RWPE1 (cell line): ENCODE results near the gene TSHZ2.

Source experiments
- CTCF ChIA-PET: fragments of 350-600 bp; sonication (Branson Sonifier 250); formaldehyde crosslinking; extraction: SDS; loops from one replicate; lab custom pipeline; 2021; lab: Yijun Ruan, JAX
- POLR2A ChIA-PET: fragments of 400-600 bp; formaldehyde crosslinking; extraction: SDS; loops from one replicate; lab custom pipeline; 2020; ENCODE audit warnings: antibody characterized with exemption; ENCODE audit not compliant: low non-redundant PET; lab: Yijun Ruan, JAX
- DNase-seq: peaks from one replicate; pipeline ENCODE4 v3.0.0; 2012; ENCODE audit warnings: low spot score
- H3K27ac ChIP-seq: fragments of 450-650 bp; 2 replicates; pipeline ENCODE4 v1.5.1; 2017
- CTCF ChIP-seq: fragments of 450-650 bp; conservative IDR thresholded peaks from 2 replicates; pipeline ENCODE4 v1.5.1; 2017; ENCODE audit warnings: low read depth, mild to moderate bottlenecking

TSHZ2 gene

GRCh38 chr20:52998268-52998667 lies 26.1 kb downstream of the TSHZ2 start:
- no peak for TF ChIP-seq CTCF
- DNase-seq: no peak
- POLR2A ChIA-PET: no interaction called here
- CTCF ChIA-PET: interaction anchor here (1.0 kb wide), 1 partner anchor 45 kb away, joined by 3 read pairs; no protein-coding TSS in a partner anchor
- no peak overlapping the region for H3K27ac ChIP-seq

- ChIA-PET CTCF (interaction anchor here (0.7 to 1.0 kb wide), 2 partner anchors 46 to 218 kb away, joined by 3 to 4 read pairs; no protein-coding TSS in a partner anchor), POLR2A (no interaction called here)
- no peak overlapping the region for H3K27ac ChIP-seq
- no peak for TF ChIP-seq CTCF
- no peak for DNase-seq
These were observed 26.9 kb downstream of the TSHZ2 start for GRCh38 chr20:52999040-52999439.

GRCh38 chr20:53001498-53002301 lies 29.5 kb downstream of the TSHZ2 start:
- no peak overlapping the region for H3K27ac ChIP-seq
- DNase-seq: no peak
- TF ChIP-seq CTCF: no peak
- ChIA-PET POLR2A (no interaction called here), CTCF (interaction anchor here (0.6 kb wide), 3 partner anchors 36 to 102 kb away, joined by 3 read pairs; no protein-coding TSS in a partner anchor)

- H3K27ac ChIP-seq: no peak overlapping the region
- TF ChIP-seq CTCF: no peak
- ChIA-PET CTCF (interaction anchor here (0.6 kb wide), 1 partner anchor 35 kb away, joined by 3 read pairs; no protein-coding TSS in a partner anchor), POLR2A (no interaction called here)
- DNase-seq: no peak
These were observed 30.6 kb downstream of the TSHZ2 start for GRCh38 chr20:53002786-53003185.

GRCh38 chr20:53003420-53004154 lies 31.4 kb downstream of the TSHZ2 start:
- H3K27ac ChIP-seq: no peak overlapping the region
- POLR2A ChIA-PET: interaction anchor here (0.6 kb wide), 1 partner anchor 1634 kb away, joined by 3 read pairs; no protein-coding TSS in a partner anchor
- TF ChIP-seq CTCF: no peak
- DNase-seq: no peak
- CTCF ChIA-PET: no interaction called here

- CTCF ChIA-PET: no interaction called here
These were observed 32.2 kb downstream of the TSHZ2 start for GRCh38 chr20:53004267-53004813.

More at GRCh38 chr20:53004267-53004813, 32.2 kb downstream of the TSHZ2 start:
- H3K27ac ChIP-seq: no peak overlapping the region
- POLR2A ChIA-PET: no interaction called here
- TF ChIP-seq CTCF: no peak
- DNase-seq: no peak
